Ovary (tissue), 9 donors: ENCODE measurements around the gene H2AZ2. TPM values are rescaled to one million over a fixed set of nuclear protein-coding genes. Genes with fewer than 3 reads are reported as not detected.
"Not testable (repeated sequence)": the region's sequence is repeated elsewhere in the genome, so short reads cannot be mapped to it uniquely, and the experiment has no call there.

Experiments
- DNase-seq, 5 donors: peaks; one replicate each; pipeline ENCODE4 v3.0.0-alpha.2; 2019 to 2020
- H3K27ac ChIP-seq, 2 donors: fragments of 200-600 bp; one replicate each; pipeline versions ENCODE4 v1.5.1 to v1.8.0; 2019 to 2022
- H3K27me3 ChIP-seq: fragments of 200-600 bp; one replicate; pipeline ENCODE4 v1.8.0; 2022
- H3K36me3 ChIP-seq: fragments of 200-600 bp; sonication (generic); one replicate; pipeline ENCODE4 v1.5.1; 2019
- H3K4me1 ChIP-seq: one replicate; pipeline ENCODE4 v1.8.1; 2013; ENCODE audit warnings: mild to moderate bottlenecking, moderate library complexity; ENCODE audit not compliant: insufficient read depth
- H3K4me3 ChIP-seq: fragments of 200-600 bp; sonication (generic); one replicate; pipeline ENCODE4 v1.5.1; 2017
- H3K9me3 ChIP-seq, 2 donors: fragments of 200-600 bp in 1 of 2; sonication (generic) in 1 of 2; one replicate each; pipeline versions ENCODE4 v1.5.1 to v1.8.1; 2013 to 2019; ENCODE audit warnings: mild to moderate bottlenecking in 1 of 2, moderate library complexity in 1 of 2
- CTCF ChIP-seq, 3 donors: fragments of 450-650 bp in 2 of 3; fragments of 200-600 bp in 1 of 3; IDR thresholded peaks; one replicate each; pipeline versions ENCODE4 v1.5.1 to v1.8.0; 2016 to 2022; ENCODE audit warnings: antibody characterized with exemption in 3 of 3, mild to moderate bottlenecking in 1 of 3
- EP300 ChIP-seq: sonication (generic); formaldehyde crosslinking; IDR thresholded peaks from one replicate; pipeline ENCODE4 v1.6.1; 2017; ENCODE audit warnings: antibody characterized with exemption
- POLR2A ChIP-seq: fragments of 450-650 bp; IDR thresholded peaks from one replicate; pipeline ENCODE4 v1.6.1; 2017; ENCODE audit warnings: antibody characterized with exemption, mild to moderate bottlenecking, moderate library complexity
- WGBS, 3 donors: extraction: QIAGEN DNeasy Blood & Tissue Kit in 1 of 3; methylation state at CpG; one replicate each; pipeline versions ENCODE4 v1.1.5 to v1.1.7; 2013 to 2017; 5-methylcytosine and 5-hydroxymethylcytosine counted together
- intact Hi-C, 4 donors: fragments of 100-400 bp; cut with DNase I; formaldehyde crosslinking; loops; one replicate each; pipeline versions ENCODE4 v1.11.0 to v1.15.1; 2022 to 2023
- polyA plus RNA-seq, 2 donors: library from polyadenylated mRNA; stranded (reverse); fragments of 200-250 nt in 1 of 2; fragments of 350-450 nt in 1 of 2; fragmentation: Illumina TruSeq in 1 of 2; extraction: RNeasy Lipid Tissue Mini Kit (QIAGEN cat#74804) in 1 of 2; gene quantifications; one replicate each; pipeline ENCODE4 v1.2.3, GENCODE V29; 2013 to 2014
- total RNA-seq, 7 donors: library from RNA; depleted of rRNA in 2 of 7; stranded (reverse); fragments of >200 nt in 2 of 7; fragmentation: NEBNext Ultra II Directional in 3 of 7; extraction: Animal tissue kit (Norgen Biotek cat#: 25700) in 3 of 7; gene quantifications; one replicate each; pipeline versions ENCODE4 v1.1.0 to v1.2.4, GENCODE V29; 2016 to 2023
- donor health status: DM: no; HTN: no; CAD: no; lungs with moderate emphysema.
- donor health status: DM: no; HTN: no; CAD: no.
- donor health status: Bipolar disorder and iron deficiency.
- donor health status: DM: yes; HTN: yes; CAD: no.
- donor health status: DM: no; HTN: no; CAD: no.
- donor health status: DM: yes; HTN: yes; CAD: no.

Gene H2AZ2
- total and polyA plus RNA-seq, 9 donors: 70.7 to 154 (median 119) TPM

DNA sequence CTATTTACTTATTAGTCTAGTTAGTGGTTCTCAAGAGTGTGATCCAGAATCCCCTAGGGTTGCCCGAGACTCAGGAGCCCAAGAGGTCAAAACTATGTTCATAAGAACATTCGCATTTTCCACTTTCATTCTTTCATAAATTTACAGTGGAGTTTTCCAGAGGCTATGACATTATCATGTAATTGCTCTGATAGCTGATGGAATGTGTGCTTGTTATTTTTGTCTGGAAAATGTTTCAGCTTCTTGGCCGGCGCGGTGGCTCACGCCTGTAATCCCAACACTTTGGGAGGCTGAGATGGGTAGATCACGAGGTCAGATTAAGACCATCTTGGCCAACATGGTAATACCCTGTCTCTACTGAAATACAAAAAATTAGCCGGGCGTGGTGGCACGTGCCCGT lies 27.4 kb upstream of the H2AZ2 start:
- no peaks in the 10 kb centered on the region for H3K9me3 ChIP-seq
- TF ChIP-seq EP300 (no peak), CTCF (IDR thresholded peaks at IDR 0.05) (no peak), POLR2A (no peak)
- intact Hi-C loops: no loop called here
- DNase-seq: no peak
- H3K27ac ChIP-seq: no peak overlapping the region
- no peaks in the 10 kb centered on the region for H3K4me1 ChIP-seq
- no peak overlapping the region for H3K4me3 ChIP-seq
- WGBS, 3 donors: 59 to 82% (median 69%) methylated on average over 11 of the region's 11 CpGs
- no peaks in the 10 kb centered on the region for H3K27me3 ChIP-seq
- H3K36me3 ChIP-seq: no peaks in the 10 kb centered on the region

GRCh38 chr7:44872787-44873186 lies 24.9 kb upstream of the H2AZ2 start:
- no peaks in the 10 kb centered on the region for H3K4me1 ChIP-seq
- intact Hi-C loops: no loop called here
- 90 to 100% (median 93%) methylated on average over 1 of the region's 1 CpG for WGBS, 3 donors
- H3K4me3 ChIP-seq: no peak overlapping the region
- H3K27ac ChIP-seq: no peak overlapping the region
- no peak for DNase-seq
- H3K27me3 ChIP-seq: no peaks in the 10 kb centered on the region
- TF ChIP-seq CTCF (IDR thresholded peaks at IDR 0.05) (no peak), EP300 (no peak), POLR2A (no peak)
- no peaks in the 10 kb centered on the region for H3K36me3 ChIP-seq
- H3K9me3 ChIP-seq: no peaks in the 10 kb centered on the region

DNA sequence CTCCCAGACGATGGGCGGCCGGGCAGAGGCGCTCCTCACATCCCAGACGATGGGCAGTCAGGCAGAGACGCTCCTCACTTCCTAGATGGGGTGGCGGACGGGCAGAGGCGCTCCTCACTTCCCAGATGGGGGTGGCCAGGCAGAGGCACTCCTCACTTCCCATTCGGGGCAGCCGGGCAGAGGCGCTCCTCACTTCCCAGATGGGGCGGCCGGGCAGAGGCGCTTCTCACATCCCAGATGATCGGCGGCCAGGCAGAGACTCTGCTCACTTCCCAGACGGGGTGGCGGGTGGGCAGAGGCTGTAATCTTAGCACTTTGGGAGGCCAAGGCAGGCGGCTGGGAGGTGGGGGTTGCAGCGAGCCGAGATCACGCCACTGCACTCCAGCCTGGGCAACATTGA lies 24.0 kb upstream of the H2AZ2 start:
- intact Hi-C loops, H3K4me1 ChIP-seq, H3K9me3 ChIP-seq, DNase-seq, H3K27me3 ChIP-seq, H3K4me3 ChIP-seq, H3K36me3 ChIP-seq, H3K27ac ChIP-seq: not testable (repeated sequence)
- WGBS, 3 donors: 90 to 98% (median 96%) methylated on average over 15 to 23 of the region's 23 CpGs

GRCh38 chr7:44870780-44871179 lies 22.9 kb upstream of the H2AZ2 start:
- H3K36me3 ChIP-seq, H3K27me3 ChIP-seq, H3K4me3 ChIP-seq, H3K9me3 ChIP-seq, H3K27ac ChIP-seq, intact Hi-C loops, H3K4me1 ChIP-seq, DNase-seq: not testable (repeated sequence)
- 91 to 95% (median 94%) methylated on average over 19 to 25 of the region's 29 CpGs for WGBS, 3 donors

- H3K9me3 ChIP-seq, H3K4me1 ChIP-seq, intact Hi-C loops, H3K4me3 ChIP-seq, H3K27ac ChIP-seq, H3K27me3 ChIP-seq, DNase-seq, H3K36me3 ChIP-seq: not testable (repeated sequence)
- WGBS, 3 donors: 87 to 94% (median 88%) methylated on average over 3 of the region's 3 CpGs
Measured at GRCh38 chr7:44870336-44870735, 22.4 kb upstream of the H2AZ2 start.

- no peaks in the 10 kb centered on the region for H3K9me3 ChIP-seq
- no peak overlapping the region for H3K4me3 ChIP-seq
- H3K36me3 ChIP-seq: no peaks in the 10 kb centered on the region
- no peaks in the 10 kb centered on the region for H3K4me1 ChIP-seq
- WGBS, 3 donors: 44 to 66% (median 44%) methylated on average over 4 of the region's 4 CpGs
- no peak for DNase-seq
- H3K27me3 ChIP-seq: no peaks in the 10 kb centered on the region
- no peak overlapping the region for H3K27ac ChIP-seq
- intact Hi-C loops: no loop called here
- TF ChIP-seq POLR2A: no peak
- TF ChIP-seq CTCF (IDR thresholded peaks at IDR 0.05): no peak
- TF ChIP-seq EP300: no peak
Measured at GRCh38 chr7:44867073-44867995, 19.4 kb upstream of the H2AZ2 start.

- H3K4me3 ChIP-seq, intact Hi-C loops, H3K27ac ChIP-seq, H3K4me1 ChIP-seq, DNase-seq, H3K27me3 ChIP-seq, H3K9me3 ChIP-seq, H3K36me3 ChIP-seq: not testable (repeated sequence)
- 59 to 66% (median 62%) methylated on average over 4 of the region's 4 CpGs for WGBS, 3 donors
Measured at GRCh38 chr7:44861949-44862348, 14.1 kb upstream of the H2AZ2 start.
